ENCODE measurements around the gene SSR2. TPM values are rescaled to one million over a fixed set of nuclear protein-coding genes. Genes with fewer than 3 reads are reported as not detected.

SSR2 gene
- total RNA-seq, 2 donors from 2014 or later = 201 to 229 TPM

DNA sequence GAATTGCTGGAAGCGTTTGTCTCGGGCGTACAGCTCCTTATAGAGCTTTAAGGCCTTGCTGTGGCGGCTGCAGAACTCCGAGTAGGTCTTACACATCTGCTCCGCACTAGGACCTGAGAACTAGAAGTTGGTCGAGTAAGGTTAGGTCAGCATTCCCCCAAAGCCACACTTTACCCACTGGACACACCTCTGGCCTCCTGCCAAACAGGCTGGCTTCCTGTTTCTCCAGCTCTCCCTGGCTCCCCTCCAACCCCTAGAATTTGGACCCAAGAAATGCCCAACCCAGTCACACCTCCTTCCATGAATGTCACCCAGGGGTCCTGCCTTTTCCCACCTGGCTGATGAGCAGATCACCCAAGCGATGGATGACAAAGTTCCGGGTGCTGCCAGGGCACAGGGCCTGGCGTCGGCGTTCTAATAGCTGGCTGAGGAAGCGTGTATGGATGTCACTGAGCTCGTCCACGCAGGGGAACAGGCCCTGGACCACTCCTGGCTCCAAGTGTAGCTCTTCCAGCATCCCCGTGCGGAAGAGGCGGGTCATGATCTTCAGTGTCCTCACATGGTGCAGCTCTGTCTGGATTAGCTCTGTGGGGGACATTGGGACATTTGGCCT, 58.0 kb downstream of the SSR2 start:
- intact Hi-C loops (cut with DNase I) = no loop called here
- no peaks in the 10 kb centered on the region for H3K27me3 ChIP-seq (replicated peaks; ENCODE audit: insufficient read depth)

DNA sequence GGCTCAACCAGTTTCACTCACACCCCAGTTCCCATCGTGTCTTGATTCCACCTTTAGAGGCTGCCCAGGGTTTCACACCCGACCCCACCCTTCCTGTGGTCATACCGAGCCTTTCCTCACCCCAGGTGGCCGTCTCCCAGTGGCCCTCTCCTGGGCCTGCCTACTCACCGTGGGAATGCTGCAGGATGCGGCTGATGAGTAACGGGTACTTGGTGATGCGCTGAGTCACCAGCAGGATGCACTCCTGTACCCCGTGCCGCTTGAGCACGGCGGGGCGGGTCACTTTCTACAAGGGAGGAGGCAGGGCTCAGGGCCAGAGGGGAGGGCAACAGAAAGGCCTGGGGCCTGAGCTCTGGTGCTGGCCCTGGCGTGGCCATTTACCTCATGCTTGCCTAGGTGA, 58.8 kb downstream of the SSR2 start:
- Histone ChIP-seq H3K27me3 (replicated peaks; ENCODE audit: insufficient read depth) (no peaks in the 10 kb centered on the region), H3K27ac (no peak overlapping the region), H3K9me3 (no peaks in the 10 kb centered on the region), H3K4me1 (replicated peaks) (no peaks in the 10 kb centered on the region), H3K4me3 (no peak overlapping the region), H3K36me3 (peaks cover 4 to 24% of the 10 kb centered on the region in 2 donors)
- intact Hi-C loops (cut with DNase I) = no loop called here
- TF ChIP-seq, protein P1, sequence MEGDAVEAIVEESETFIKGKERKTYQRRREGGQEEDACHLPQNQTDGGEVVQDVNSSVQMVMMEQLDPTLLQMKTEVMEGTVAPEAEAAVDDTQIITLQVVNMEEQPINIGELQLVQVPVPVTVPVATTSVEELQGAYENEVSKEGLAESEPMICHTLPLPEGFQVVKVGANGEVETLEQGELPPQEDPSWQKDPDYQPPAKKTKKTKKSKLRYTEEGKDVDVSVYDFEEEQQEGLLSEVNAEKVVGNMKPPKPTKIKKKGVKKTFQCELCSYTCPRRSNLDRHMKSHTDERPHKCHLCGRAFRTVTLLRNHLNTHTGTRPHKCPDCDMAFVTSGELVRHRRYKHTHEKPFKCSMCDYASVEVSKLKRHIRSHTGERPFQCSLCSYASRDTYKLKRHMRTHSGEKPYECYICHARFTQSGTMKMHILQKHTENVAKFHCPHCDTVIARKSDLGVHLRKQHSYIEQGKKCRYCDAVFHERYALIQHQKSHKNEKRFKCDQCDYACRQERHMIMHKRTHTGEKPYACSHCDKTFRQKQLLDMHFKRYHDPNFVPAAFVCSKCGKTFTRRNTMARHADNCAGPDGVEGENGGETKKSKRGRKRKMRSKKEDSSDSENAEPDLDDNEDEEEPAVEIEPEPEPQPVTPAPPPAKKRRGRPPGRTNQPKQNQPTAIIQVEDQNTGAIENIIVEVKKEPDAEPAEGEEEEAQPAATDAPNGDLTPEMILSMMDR (IDR thresholded peaks at IDR 0.05) = no peak
- no peak for TF ChIP-seq POLR2A (IDR thresholded peaks at IDR 0.05)
- no peak for TF ChIP-seq POLR2AphosphoS5 (IDR thresholded peaks at IDR 0.05)
- 66% methylated on average over 14 of the region's 14 CpGs for WGBS
- DNase-seq (ENCODE audit: low spot score) = no peak

More for the DNA sequence above, 58.0 kb downstream of the SSR2 start:
- no peak overlapping the region for H3K4me3 ChIP-seq
- H3K4me1 ChIP-seq (replicated peaks) = no peaks in the 10 kb centered on the region
- TF ChIP-seq POLR2AphosphoS5 (IDR thresholded peaks at IDR 0.05) (no peak), POLR2A (IDR thresholded peaks at IDR 0.05) (no peak)
- TF ChIP-seq, protein P1 (IDR thresholded peaks at IDR 0.05) = no peak
- peaks cover under 1 to 24% of the 10 kb centered on the region in 2 donors for H3K36me3 ChIP-seq
- WGBS = 82% methylated on average over 16 of the region's 18 CpGs
- H3K27ac ChIP-seq = no peak overlapping the region
- DNase-seq (ENCODE audit: low spot score) = no peak
- H3K9me3 ChIP-seq = no peaks in the 10 kb centered on the region

DNA sequence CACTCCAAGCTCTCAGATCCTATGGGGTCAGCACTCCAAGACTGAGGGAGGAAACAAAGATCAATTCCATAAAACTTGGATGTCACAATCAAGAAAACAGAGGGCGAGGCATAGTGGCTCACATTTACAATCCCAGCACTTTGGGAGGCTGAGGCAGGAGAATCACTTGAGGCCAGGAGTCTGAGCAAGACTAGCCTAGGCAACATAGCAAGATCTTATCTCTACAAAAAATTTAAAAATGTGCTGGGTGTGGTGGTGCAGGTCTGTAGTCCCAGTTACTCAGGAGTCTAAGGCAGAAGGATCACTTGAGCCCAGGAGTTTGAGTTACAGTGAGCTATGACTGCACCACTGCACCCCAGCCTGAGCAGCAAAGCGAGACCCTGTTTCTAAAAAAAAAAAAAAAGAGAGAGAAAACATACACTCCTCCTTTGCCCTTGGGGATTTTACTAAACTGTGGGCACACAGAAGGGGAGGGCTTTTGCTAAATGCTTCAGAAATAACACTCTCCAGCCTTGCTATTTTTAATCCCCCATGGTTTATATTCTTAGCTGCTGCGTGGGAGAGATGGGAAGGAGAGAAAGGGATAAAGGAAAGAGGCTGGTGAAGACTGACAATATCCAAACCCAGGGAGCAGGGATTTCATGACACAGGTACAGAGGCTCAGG, 60.5 kb downstream of the SSR2 start:
- no peaks in the 10 kb centered on the region for H3K9me3 ChIP-seq
- H3K27ac ChIP-seq = no peak overlapping the region
- TF ChIP-seq POLR2AphosphoS5 (IDR thresholded peaks at IDR 0.05) (no peak), POLR2A (IDR thresholded peaks at IDR 0.05) (no peak)
- TF ChIP-seq, protein P1 (IDR thresholded peaks at IDR 0.05) = no peak
- intact Hi-C loops (cut with DNase I) = no loop called here
- peaks cover 4 to 31% of the 10 kb centered on the region in 2 donors for H3K36me3 ChIP-seq
- WGBS = 78% methylated on average over 3 of the region's 3 CpGs
- DNase-seq (ENCODE audit: low spot score) = no peak
- H3K27me3 ChIP-seq (replicated peaks; ENCODE audit: insufficient read depth) = no peaks in the 10 kb centered on the region
- H3K4me1 ChIP-seq (replicated peaks) = no peaks in the 10 kb centered on the region
- no peak overlapping the region for H3K4me3 ChIP-seq

Other genes starting within 250 kb of the SSR2 start
- 10 to 100 TPM; 24.9 to 57.4 TPM for gene GON4L, start 163.7 kb downstream of the SSR2 start, total RNA-seq
- 10 to 100 TPM in 1 of 2 donors, 1 to 10 TPM in 1; 3.6 to 28.0 TPM for gene SYT11, start 161.4 kb downstream of the SSR2 start, total RNA-seq
- 10 to 100 TPM; 20.8 to 21.8 TPM for gene RIT1, start 109.6 kb downstream of the SSR2 start, total RNA-seq
- 10 to 100 TPM; 49.8 to 66.1 TPM for gene KHDC4, start 86.5 kb downstream of the SSR2 start, total RNA-seq
- gene RXFP4, start 79.3 kb downstream of the SSR2 start, total RNA-seq = not detected
- 10 to 100 TPM; 35.8 to 66.2 TPM for gene ARHGEF2, start 42.4 kb downstream of the SSR2 start, total RNA-seq
- gene UBQLN4, start 32.8 kb upstream of the SSR2 start, total RNA-seq = 10 to 100 TPM; 27.0 to 43.6 TPM
- 10 to 100 TPM; 48.0 to 91.4 TPM for gene LAMTOR2, start 33.8 kb upstream of the SSR2 start, total RNA-seq
- 100 to 1,000 TPM in 1 of 2 donors, 10 to 100 TPM in 1; 33.5 to 100 TPM for gene RAB25, start 40.2 kb upstream of the SSR2 start, total RNA-seq
- gene MEX3A, start 61.5 kb upstream of the SSR2 start, total RNA-seq = 1 to 10 TPM; 3.3 to 5.7 TPM
- gene LMNA, start 93.8 kb upstream of the SSR2 start, total RNA-seq = 100 to 1,000 TPM; 227 to 265 TPM
- 10 to 100 TPM; 22.9 to 44.9 TPM for gene SEMA4A, start 132.6 kb upstream of the SSR2 start, total RNA-seq
- 10 to 100 TPM; 14.2 to 16.5 TPM for gene SLC25A44, start 173.2 kb upstream of the SSR2 start, total RNA-seq
- gene PMF1, start 192.1 kb upstream of the SSR2 start, total RNA-seq = 100 to 1,000 TPM in 1 of 2 donors, 10 to 100 TPM in 1; 64.6 to 125 TPM
- 1 to 10 TPM; 1.8 to 5.7 TPM for gene BGLAP, start 221.2 kb upstream of the SSR2 start, total RNA-seq
- 1 to 10 TPM; 2.8 to 8.6 TPM for gene PAQR6, start 227.1 kb upstream of the SSR2 start, total RNA-seq

Measured in prostate gland (tissue), 2 donors.